IMR-90 (cell line): Measurements from ENCODE around the gene ELP2. TPM values are rescaled to one million over a fixed set of nuclear protein-coding genes. Genes with fewer than 3 reads are reported as not detected.

Experiments
- ATAC-seq: fragments of 200-7000 bp; cut with Tn5 transposase; 2 replicates; pipeline ENCODE4 v1.9.1; 2020; ENCODE audit warnings: low read depth, mild to moderate bottlenecking, moderate library complexity
- BruUV-seq: library from RNA; stranded (reverse); fragments of 400-500 nt; replicated peaks from 2 replicates; lab custom pipeline; 2021; lab: Mats Ljungman, UMichigan
- CTCF ChIA-PET: fragments of 300-600 bp; formaldehyde crosslinking; extraction: SDS; loops from one replicate; lab custom pipeline; 2021; ENCODE audit warnings: antibody characterized with exemption; lab: Yijun Ruan, JAX
- POLR2A ChIA-PET: fragments of 300-600 bp; sonication (Branson Sonifier 250); formaldehyde crosslinking; loops from one replicate; lab custom pipeline; 2022; ENCODE audit warnings: antibody characterized with exemption; ENCODE audit not compliant: unreplicated experiment; lab: Charles Lee
- DNase-seq: peaks from one replicate; pipeline ENCODE4 v3.0.0; 2013
- H2AFZ ChIP-seq: replicated peaks from 2 replicates; pipeline ENCODE3; 2013; ENCODE audit warnings: low read length, mild to moderate bottlenecking; ENCODE audit not compliant: poor library complexity
- H2AK5ac ChIP-seq: 2 replicates; pipeline ENCODE4 v1.6.1; 2013; ENCODE audit warnings: low read depth, low read length, inconsistent platforms
- H2AK9ac ChIP-seq: replicated peaks from 2 replicates; pipeline ENCODE3; 2013; ENCODE audit warnings: mild to moderate bottlenecking, low read depth, low read length, moderate library complexity; ENCODE audit not compliant: poor library complexity
- H2BK120ac ChIP-seq: 2 replicates; pipeline ENCODE4 v1.6.1; 2013; ENCODE audit warnings: low read depth, low read length, inconsistent platforms
- H2BK15ac ChIP-seq: 3 replicates; pipeline ENCODE4 v1.6.1; 2013; ENCODE audit warnings: low read depth, low read length, inconsistent platforms
- H2BK20ac ChIP-seq: 2 replicates; pipeline ENCODE4 v1.6.1; 2013; ENCODE audit warnings: low read depth, mild to moderate bottlenecking, inconsistent platforms, low read length, moderate library complexity
- H2BK5ac ChIP-seq: 2 replicates; pipeline ENCODE4 v1.6.1; 2013; ENCODE audit warnings: mild to moderate bottlenecking, low read depth, low read length, inconsistent platforms; ENCODE audit not compliant: poor library complexity, severe bottlenecking
- H3K14ac ChIP-seq: replicated peaks from 2 replicates; pipeline ENCODE4 v1.6.1; 2013; ENCODE audit warnings: low read depth, low read length, inconsistent platforms
- H3K18ac ChIP-seq: 2 replicates; pipeline ENCODE4 v1.6.1; 2013; ENCODE audit warnings: low read depth, low read length, control low read depth
- H3K23ac ChIP-seq: 2 replicates; pipeline ENCODE4 v1.6.1; 2013; ENCODE audit warnings: low read depth, low read length, inconsistent platforms
- H3K27ac ChIP-seq: 2 replicates; pipeline ENCODE4 v1.5.1; 2013; ENCODE audit warnings: mild to moderate bottlenecking, control low read depth, low read length; ENCODE audit not compliant: insufficient read depth
- H3K27me3 ChIP-seq: 2 replicates; pipeline ENCODE4 v1.6.1; 2013; ENCODE audit warnings: low read length; ENCODE audit not compliant: control insufficient read depth, insufficient read depth
- H3K36me3 ChIP-seq: 2 replicates; pipeline ENCODE4 v1.6.1; 2013; ENCODE audit warnings: low read length, mixed read lengths; ENCODE audit not compliant: control insufficient read depth, insufficient read depth
- H3K4ac ChIP-seq: 2 replicates; pipeline ENCODE4 v1.6.1; 2013; ENCODE audit warnings: low read depth, low read length, inconsistent platforms
- H3K4me1 ChIP-seq: 2 replicates; pipeline ENCODE4 v1.6.1; 2013; ENCODE audit warnings: low read length, mixed read lengths; ENCODE audit not compliant: control insufficient read depth, insufficient read depth
- H3K4me2 ChIP-seq: 2 replicates; pipeline ENCODE4 v1.6.1; 2013; ENCODE audit warnings: low read depth, mild to moderate bottlenecking, control low read depth, low read length, moderate library complexity
- H3K4me3 ChIP-seq: 2 replicates; pipeline ENCODE4 v1.5.1; 2013; ENCODE audit warnings: low read depth, mild to moderate bottlenecking, control low read depth, low read length, moderate library complexity; ENCODE audit not compliant: insufficient read depth
- H3K56ac ChIP-seq: 2 replicates; pipeline ENCODE4 v1.6.1; 2013; ENCODE audit warnings: low read length, inconsistent platforms; ENCODE audit not compliant: insufficient read depth; ENCODE audit errors: extremely low read depth
- H3K79me1 ChIP-seq, 2 experiments: 2 replicates each; pipeline ENCODE4 v1.6.1; 2013; ENCODE audit warnings: low read length in 2 of 2, inconsistent platforms in 1 of 2, low read depth in 1 of 2
- H3K9ac ChIP-seq: 2 replicates; pipeline ENCODE4 v1.6.1; 2013; ENCODE audit warnings: low read depth, low read length, control low read depth
- H3K9me1 ChIP-seq: 2 replicates; pipeline ENCODE4 v1.6.1; 2013; ENCODE audit warnings: low read length, inconsistent platforms; ENCODE audit not compliant: insufficient read depth
- H3K9me3 ChIP-seq: 2 replicates; pipeline ENCODE4 v1.6.1; 2013; ENCODE audit warnings: low read length; ENCODE audit not compliant: control insufficient read depth, insufficient read depth
- H4K20me1 ChIP-seq: 2 replicates; pipeline ENCODE4 v1.6.1; 2013; ENCODE audit warnings: low read length, inconsistent platforms; ENCODE audit not compliant: insufficient read depth
- H4K5ac ChIP-seq: 2 replicates; pipeline ENCODE4 v1.6.1; 2013; ENCODE audit warnings: mild to moderate bottlenecking, low read depth, low read length, control low read depth
- H4K8ac ChIP-seq, 2 experiments: 2 replicates each; pipeline ENCODE4 v1.6.1; 2013; ENCODE audit warnings: low read depth in 2 of 2, low read length in 2 of 2, control low read depth in 1 of 2, inconsistent platforms in 1 of 2
- H4K91ac ChIP-seq: 2 replicates; pipeline ENCODE4 v1.6.1; 2013; ENCODE audit warnings: low read depth, low read length, inconsistent platforms; ENCODE audit not compliant: insufficient read depth
- CEBPB ChIP-seq: IDR thresholded peaks from 2 replicates; pipeline ENCODE4 v1.6.1; 2012; ENCODE audit warnings: low read depth, low read length, improper control_type of control experiment
- dilution Hi-C: fragments of 300-500 bp; cut with HindIII; formaldehyde crosslinking; loops from one replicate; pipeline ENCODE4 v1.14.3; 2018; ENCODE audit warnings: low sequenced_read_pairs; ENCODE audit not compliant: unreplicated experiment
- in situ Hi-C: fragments of 300-500 bp; cut with MboI; formaldehyde crosslinking; loops from 3 replicates; pipeline ENCODE4 v1.14.3; 2019; ENCODE audit warnings: low sequenced_read_pairs, inconsistent platforms, mixed read lengths
- intact Hi-C: fragments of 100-400 bp; cut with micrococcal nuclease; formaldehyde crosslinking; loops from 2 replicates; pipeline ENCODE4 v1.10.0; 2022
- polyA plus RNA-seq, 3 experiments: library from polyadenylated mRNA; depleted of rRNA; stranded (reverse); fragments of >200 nt; gene quantifications; 2 replicates each; pipeline ENCODE4 v1.2.3, GENCODE V29; 2012; ENCODE audit warnings: low replicate concordance in 1 of 3
- total RNA-seq: library from RNA; depleted of rRNA; stranded (reverse); fragments of >200 nt; gene quantifications from 2 replicates; pipeline ENCODE4 v1.2.3, GENCODE V29; 2012
- TF ChIP-seq, protein P1 (sequence below): fragments of 150-350 bp; IDR thresholded peaks from 2 replicates; pipeline ENCODE4 v1.6.1; 2017; ENCODE audit warnings: mild to moderate bottlenecking, antibody characterized with exemption, low read length, low read depth

ELP2 gene
- total and polyA plus RNA-seq, 2 of the 4 experiments (the other 2 are of a cell fraction) = 48.1 to 161 TPM

- BruUV-seq = no TSS peak
- H3K4ac ChIP-seq = no peak overlapping the region
- peaks cover 11% of the 10 kb centered on the region for H3K36me3 ChIP-seq
- no peak overlapping the region for H2AFZ ChIP-seq
- H3K56ac ChIP-seq = no peak overlapping the region
- H3K9ac ChIP-seq = no peak overlapping the region
- no peak overlapping the region for H2BK5ac ChIP-seq
- no peak overlapping the region for H4K91ac ChIP-seq
- no peak overlapping the region for H2BK120ac ChIP-seq
- intact Hi-C loops (no loop called here), in situ Hi-C loops (no loop called here), dilution Hi-C loops (no loop called here)
- ChIA-PET POLR2A (interaction anchor here (1.2 kb wide), 1 partner anchor 191 kb away, joined by 3 read pairs; no protein-coding TSS in a partner anchor), CTCF (no interaction called here)
- H2AK9ac ChIP-seq = no peak overlapping the region
- H4K5ac ChIP-seq = no peak overlapping the region
- H3K9me3 ChIP-seq = no peaks in the 10 kb centered on the region
- TF ChIP-seq, protein P1, sequence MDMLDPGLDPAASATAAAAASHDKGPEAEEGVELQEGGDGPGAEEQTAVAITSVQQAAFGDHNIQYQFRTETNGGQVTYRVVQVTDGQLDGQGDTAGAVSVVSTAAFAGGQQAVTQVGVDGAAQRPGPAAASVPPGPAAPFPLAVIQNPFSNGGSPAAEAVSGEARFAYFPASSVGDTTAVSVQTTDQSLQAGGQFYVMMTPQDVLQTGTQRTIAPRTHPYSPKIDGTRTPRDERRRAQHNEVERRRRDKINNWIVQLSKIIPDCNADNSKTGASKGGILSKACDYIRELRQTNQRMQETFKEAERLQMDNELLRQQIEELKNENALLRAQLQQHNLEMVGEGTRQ = no peak
- 0 out of 2 replicates have a peak, but pooled peaks have one; percentile 11 for TF ChIP-seq CEBPB
- no peak overlapping the region for H3K18ac ChIP-seq
- H3K27ac ChIP-seq = no peak overlapping the region
- H3K9me1 ChIP-seq = no peaks in the 10 kb centered on the region
- H4K20me1 ChIP-seq = no peaks in the 10 kb centered on the region
- H3K14ac ChIP-seq = no peak overlapping the region
- H3K4me1 ChIP-seq = no peaks in the 10 kb centered on the region
- H2BK20ac ChIP-seq = no peak overlapping the region
- H3K23ac ChIP-seq = no peak overlapping the region
- no peaks in the 10 kb centered on the region for H3K27me3 ChIP-seq
- no peak overlapping the region for H4K8ac ChIP-seq
- H2AK5ac ChIP-seq = no peak overlapping the region
- no peak overlapping the region for H3K4me3 ChIP-seq
- DNase-seq (no peak), ATAC-seq (no peak)
- H3K4me2 ChIP-seq = no peak overlapping the region
- H2BK15ac ChIP-seq = no peak overlapping the region
- no peaks in the 10 kb centered on the region for H3K79me1 ChIP-seq
These were observed 67.9 kb downstream of the ELP2 start for GRCh38 chr18:36197511-36198166.
